PC-3 (cell line): ENCODE results near the gene CSHL1. TPM values are rescaled to one million over a fixed set of nuclear protein-coding genes. Genes with fewer than 3 reads are reported as not detected.
"Not testable (repeated sequence)": the region's sequence is repeated elsewhere in the genome, so short reads cannot be mapped to it uniquely, and the experiment has no call there.

Experiments used
- ATAC-seq: fragments of 200-7000 bp; cut with Tn5 transposase; 2 replicates; pipeline ENCODE4 v1.9.1; 2020; ENCODE audit warnings: mild to moderate bottlenecking, moderate library complexity
- BruUV-seq: library from RNA; stranded (reverse); fragments of 400-500 nt; replicated peaks from 2 replicates; lab custom pipeline; 2021; lab: Mats Ljungman, UMichigan
- CTCF ChIA-PET: fragments of 300-600 bp; sonication (Branson Sonifier 250); formaldehyde crosslinking; loops from one replicate; lab custom pipeline; 2022; ENCODE audit warnings: antibody characterized with exemption; lab: Charles Lee
- POLR2A ChIA-PET: fragments of 300-600 bp; sonication (Branson Sonifier 250); formaldehyde crosslinking; loops from one replicate; lab custom pipeline; 2022; ENCODE audit warnings: antibody characterized with exemption; ENCODE audit not compliant: unreplicated experiment; lab: Charles Lee
- DNase-seq: peaks from one replicate; pipeline ENCODE4 v3.0.0-alpha.2; 2015
- H2AFZ ChIP-seq: fragments of 300-600 bp; sonication (generic); 2 replicates; pipeline ENCODE4 v1.6.0; 2016; ENCODE audit warnings: antibody characterized with exemption, low read length
- H3F3A ChIP-seq: fragments of 300-600 bp; sonication (generic); one replicate; pipeline ENCODE4 v1.6.0; 2017; ENCODE audit warnings: antibody characterized with exemption, low read length, control low read depth, mild to moderate bottlenecking; ENCODE audit not compliant: unreplicated experiment
- H3K27ac ChIP-seq: fragments of 300-600 bp; sonication (generic); 2 replicates; pipeline ENCODE4 v1.5.1; 2016; ENCODE audit warnings: mild to moderate bottlenecking, low read length
- H3K27me3 ChIP-seq: fragments of 300-600 bp; sonication (generic); 2 replicates; pipeline ENCODE4 v1.6.1; 2016; ENCODE audit warnings: low read length, mixed read lengths
- H3K36me3 ChIP-seq: fragments of 300-600 bp; sonication (generic); 2 replicates; pipeline ENCODE4 v1.6.1; 2016; ENCODE audit warnings: low read depth, mixed run types, low read length, mixed read lengths
- H3K4me1 ChIP-seq: fragments of 300-600 bp; sonication (generic); 2 replicates; pipeline ENCODE4 v1.5.1; 2016; ENCODE audit warnings: low read length; ENCODE audit not compliant: insufficient read depth
- H3K4me2 ChIP-seq: fragments of 300-600 bp; sonication (generic); 2 replicates; pipeline ENCODE4 v1.6.0; 2016; ENCODE audit warnings: low read length
- H3K4me3 ChIP-seq: fragments of 300-600 bp; sonication (generic); 2 replicates; pipeline ENCODE4 v1.5.1; 2016; ENCODE audit warnings: mild to moderate bottlenecking, low read length, mixed read lengths
- H3K79me2 ChIP-seq: fragments of 300-600 bp; sonication (generic); 2 replicates; pipeline ENCODE4 v1.6.1; 2017; ENCODE audit warnings: low read length, mixed read lengths
- H3K9ac ChIP-seq: fragments of 300-600 bp; sonication (generic); 2 replicates; pipeline ENCODE4 v1.6.0; 2016; ENCODE audit warnings: mild to moderate bottlenecking, low read length
- H3K9me2 ChIP-seq: fragments of 300-600 bp; sonication (generic); replicated peaks from 2 replicates; pipeline ENCODE4 v1.6.1; 2016; ENCODE audit warnings: mixed run types, low read length, mixed read lengths
- H3K9me3 ChIP-seq: fragments of 300-600 bp; sonication (generic); 2 replicates; pipeline ENCODE4 v1.6.1; 2016; ENCODE audit warnings: low read length, mixed read lengths
- H4K20me1 ChIP-seq: fragments of 300-600 bp; sonication (generic); 2 replicates; pipeline ENCODE4 v1.6.1; 2016; ENCODE audit warnings: low read length, mixed read lengths
- CTCF ChIP-seq: fragments of 300-600 bp; sonication (generic); conservative IDR thresholded peaks from 2 replicates; pipeline ENCODE4 v1.5.1; 2017; ENCODE audit warnings: antibody characterized with exemption, low read depth, mild to moderate bottlenecking, low read length
- EZH2 ChIP-seq: fragments of 300-600 bp; sonication (generic); IDR thresholded peaks from one replicate; pipeline ENCODE4 v1.6.1; 2017; ENCODE audit warnings: antibody characterized with exemption, mild to moderate bottlenecking, low read length; ENCODE audit not compliant: unreplicated experiment
- EZH2phosphoT487 ChIP-seq: fragments of 300-600 bp; sonication (generic); IDR thresholded peaks from 2 replicates; pipeline ENCODE4 v1.6.1; 2018; ENCODE audit warnings: mild to moderate bottlenecking, antibody characterized with exemption, low read length, borderline replicate concordance
- intact Hi-C: fragments of 100-400 bp; cut with micrococcal nuclease; formaldehyde crosslinking; loops from 2 replicates; pipeline ENCODE4 v1.9.0; 2023
- total RNA-seq: library from RNA; depleted of rRNA; stranded (reverse); fragments of >200 nt; gene quantifications from 2 replicates; pipeline ENCODE4 v1.2.3, GENCODE V29; 2014

The CSHL1 gene
- total RNA-seq, 1 experiment from 2014 or later: not detected

DNA sequence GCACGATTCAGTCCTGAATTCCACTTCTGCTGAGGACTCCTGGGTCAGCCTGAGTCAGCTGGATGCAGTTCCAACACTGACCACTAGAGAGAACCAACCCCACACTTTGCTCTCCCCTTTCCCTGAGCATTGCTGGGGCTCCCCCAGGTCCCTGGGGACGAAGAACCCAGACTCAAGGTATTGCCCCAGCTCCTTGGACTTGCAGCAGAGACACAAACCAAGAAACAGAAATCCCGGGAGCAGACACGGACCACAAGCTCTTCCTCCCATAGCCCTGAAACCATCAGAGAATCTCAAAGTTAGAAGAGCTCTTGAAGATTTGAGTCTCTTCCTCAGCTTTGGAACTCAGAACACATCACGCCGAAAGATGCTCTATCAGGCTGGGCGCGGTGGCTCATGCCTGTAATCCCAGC, 8.3 kb upstream of the CSHL1 start:
- H3K4me3 ChIP-seq: no peak overlapping the region
- no TSS peak for BruUV-seq
- H2AFZ ChIP-seq: no peak overlapping the region
- no peaks in the 10 kb centered on the region for H3K4me1 ChIP-seq
- CTCF ChIA-PET: interaction anchor here (0.6 to 3.2 kb wide), 14 partner anchors 10 to 214 kb away, joined by 3 to 33 read pairs (median 3); no protein-coding TSS in a partner anchor
- no peak overlapping the region for H3K9ac ChIP-seq
- peak; percentile 95 for ATAC-seq
- H3K36me3 ChIP-seq: no peaks in the 10 kb centered on the region
- POLR2A ChIA-PET: no interaction called here
- H3K27me3 ChIP-seq: peaks cover 14% of the 10 kb centered on the region; the same call in 1 of the 2 replicates
- H3F3A ChIP-seq: no peaks in the 10 kb centered on the region
- no peak overlapping the region for H3K27ac ChIP-seq
- TF ChIP-seq CTCF (peak; percentile 91), EZH2phosphoT487 (no peak)
- H3K79me2 ChIP-seq: no peaks in the 10 kb centered on the region
- H3K9me3 ChIP-seq: no peaks in the 10 kb centered on the region
- intact Hi-C loops: loop anchor here (1.0 to 10.0 kb wide), 6 partner anchors 33 to 365 kb away; no protein-coding TSS in a partner anchor
- H4K20me1 ChIP-seq: no peaks in the 10 kb centered on the region
- DNase-seq: peak; percentile 76
- no peaks in the 10 kb centered on the region for H3K9me2 ChIP-seq
- H3K4me2 ChIP-seq: no peak overlapping the region

GRCh38 chr17:63918789-63919305, 7.8 kb upstream of the CSHL1 start, which contains the start of gene GH1:
Gene GH1, minus strand, starts transcription at chr17:63918839. Its CDS starts 63 bp downstream, at chr17:63918776.
- H3F3A ChIP-seq, H3K4me1 ChIP-seq, H3K9ac ChIP-seq, DNase-seq, H3K36me3 ChIP-seq, H2AFZ ChIP-seq, H3K4me3 ChIP-seq, POLR2A ChIA-PET, BruUV-seq, H3K79me2 ChIP-seq, H4K20me1 ChIP-seq, H3K9me2 ChIP-seq, ATAC-seq, H3K9me3 ChIP-seq, H3K4me2 ChIP-seq, H3K27ac ChIP-seq: not testable (repeated sequence)
- CTCF ChIA-PET: interaction anchor here (1.0 to 3.2 kb wide), 8 partner anchors 14 to 215 kb away, joined by 3 to 33 read pairs (median 10); no protein-coding TSS in a partner anchor
- intact Hi-C loops: loop anchor here (1.0 to 10.0 kb wide), 6 partner anchors 33 to 366 kb away; no protein-coding TSS in a partner anchor
- peaks cover 14% of the 10 kb centered on the region; the same call in 1 of the 2 replicates for H3K27me3 ChIP-seq

GRCh38 chr17:63918305-63918704, 7.2 kb upstream of the CSHL1 start:
- Histone ChIP-seq H4K20me1 (no peaks in the 10 kb centered on the region), H3K27me3 (peaks cover 14% of the 10 kb centered on the region; the same call in 1 of the 2 replicates), H3K27ac (no peak overlapping the region), H3F3A (no peaks in the 10 kb centered on the region), H3K4me1 (no peaks in the 10 kb centered on the region), H3K4me2 (no peak overlapping the region), H2AFZ (no peak overlapping the region), H3K4me3 (no peak overlapping the region), H3K36me3 (no peaks in the 10 kb centered on the region), H3K9me3 (no peaks in the 10 kb centered on the region), H3K9ac (no peak overlapping the region), H3K79me2 (no peaks in the 10 kb centered on the region), H3K9me2 (no peaks in the 10 kb centered on the region)
- DNase-seq (peak; percentile 14), ATAC-seq (peak; percentile 42; the same call in 1 of the 2 replicates)
- no TSS peak for BruUV-seq
- TF ChIP-seq EZH2: no peak
- peak; percentile 24; the same call in 1 of the 2 replicates for TF ChIP-seq CTCF
- ChIA-PET POLR2A (interaction anchor here (0.6 kb wide), 1 partner anchor 103 kb away, joined by 4 read pairs; no protein-coding TSS in a partner anchor), CTCF (interaction anchor here (1.0 to 3.2 kb wide), 7 partner anchors 14 to 215 kb away, joined by 3 to 33 read pairs (median 4); no protein-coding TSS in a partner anchor)
- intact Hi-C loops: loop anchor here (2.0 to 10.0 kb wide), 4 partner anchors 34 to 366 kb away; no protein-coding TSS in a partner anchor
